IMR-90 (cell line): ENCODE results near the gene ZNF599.

Source experiments
- CEBPB ChIP-seq: IDR thresholded peaks from 2 replicates; pipeline ENCODE4 v1.6.1; 2012; ENCODE audit warnings: low read depth, low read length, improper control_type of control experiment
- CHD1 ChIP-seq: IDR thresholded peaks from 2 replicates; pipeline ENCODE4 v1.6.1; 2012; ENCODE audit warnings: low read depth, low read length, improper control_type of control experiment
- CTCF ChIP-seq: conservative IDR thresholded peaks from 2 replicates; pipeline ENCODE4 v1.5.1; 2012; ENCODE audit warnings: mild to moderate bottlenecking, low read depth, low read length, improper control_type of control experiment
- MAZ ChIP-seq: IDR thresholded peaks from 2 replicates; pipeline ENCODE4 v1.6.1; 2012; ENCODE audit warnings: low read depth, mild to moderate bottlenecking, low read length, improper control_type of control experiment, moderate library complexity, borderline replicate concordance
- MXI1 ChIP-seq: IDR thresholded peaks from 2 replicates; pipeline ENCODE4 v1.6.1; 2012; ENCODE audit warnings: low read depth, mild to moderate bottlenecking, low read length, moderate library complexity, borderline replicate concordance
- NFE2L2 ChIP-seq: fragments of 150-350 bp; IDR thresholded peaks from 2 replicates; pipeline ENCODE4 v1.6.1; 2016; ENCODE audit warnings: low read depth, mild to moderate bottlenecking, low read length
- POLR2A ChIP-seq: IDR thresholded peaks from 2 replicates; pipeline ENCODE4 v1.6.1; 2012; ENCODE audit warnings: mild to moderate bottlenecking, low read depth, low read length
- RAD21 ChIP-seq: IDR thresholded peaks from 2 replicates; pipeline ENCODE4 v1.6.1; 2012; ENCODE audit warnings: low read length, improper control_type of control experiment
- RCOR1 ChIP-seq: IDR thresholded peaks from 2 replicates; pipeline ENCODE4 v1.6.1; 2012; ENCODE audit warnings: mild to moderate bottlenecking, low read length, improper control_type of control experiment; ENCODE audit not compliant: insufficient replicate concordance
- SMC3 ChIP-seq: fragments of 150-350 bp; IDR thresholded peaks from 2 replicates; pipeline ENCODE4 v1.6.1; 2016; ENCODE audit warnings: low read depth, mild to moderate bottlenecking, antibody characterized with exemption, low read length, moderate library complexity
- TF ChIP-seq, protein P1 (sequence below): fragments of 150-350 bp; IDR thresholded peaks from 2 replicates; pipeline ENCODE4 v1.6.1; 2017; ENCODE audit warnings: mild to moderate bottlenecking, antibody characterized with exemption, low read length, low read depth

DNA sequence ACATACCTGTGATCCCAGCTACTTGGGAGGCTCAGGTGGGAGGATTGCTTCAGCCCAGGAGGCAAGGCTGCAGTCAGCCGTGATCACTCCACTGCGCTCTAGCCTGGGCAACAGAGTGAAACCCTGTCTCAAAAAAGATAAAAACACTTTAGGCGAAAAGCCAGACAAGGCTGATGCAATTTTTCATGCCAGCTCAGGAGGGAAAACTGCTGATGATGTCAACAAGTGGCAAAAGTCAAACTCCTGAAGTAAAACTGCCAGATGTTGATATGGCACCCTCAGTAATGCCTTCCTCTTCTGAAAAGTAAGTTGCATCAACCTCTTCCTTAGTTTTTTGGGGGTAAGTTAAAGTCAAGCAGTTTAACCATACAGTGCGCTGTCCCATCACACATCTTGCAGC lies 15.6 kb downstream of the ZNF599 start:
- TF ChIP-seq CTCF: no peak
- TF ChIP-seq RAD21: no peak
- no peak for TF ChIP-seq MAZ
- TF ChIP-seq, protein P1, sequence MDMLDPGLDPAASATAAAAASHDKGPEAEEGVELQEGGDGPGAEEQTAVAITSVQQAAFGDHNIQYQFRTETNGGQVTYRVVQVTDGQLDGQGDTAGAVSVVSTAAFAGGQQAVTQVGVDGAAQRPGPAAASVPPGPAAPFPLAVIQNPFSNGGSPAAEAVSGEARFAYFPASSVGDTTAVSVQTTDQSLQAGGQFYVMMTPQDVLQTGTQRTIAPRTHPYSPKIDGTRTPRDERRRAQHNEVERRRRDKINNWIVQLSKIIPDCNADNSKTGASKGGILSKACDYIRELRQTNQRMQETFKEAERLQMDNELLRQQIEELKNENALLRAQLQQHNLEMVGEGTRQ: no peak
- no peak for TF ChIP-seq RCOR1
- no peak for TF ChIP-seq POLR2A
- TF ChIP-seq CEBPB: no peak
- TF ChIP-seq MXI1: no peak
- no peak for TF ChIP-seq CHD1
- no peak for TF ChIP-seq SMC3
- no peak for TF ChIP-seq NFE2L2
